ENCODE data around the gene FBXL16.

Gene FBXL16

DNA sequence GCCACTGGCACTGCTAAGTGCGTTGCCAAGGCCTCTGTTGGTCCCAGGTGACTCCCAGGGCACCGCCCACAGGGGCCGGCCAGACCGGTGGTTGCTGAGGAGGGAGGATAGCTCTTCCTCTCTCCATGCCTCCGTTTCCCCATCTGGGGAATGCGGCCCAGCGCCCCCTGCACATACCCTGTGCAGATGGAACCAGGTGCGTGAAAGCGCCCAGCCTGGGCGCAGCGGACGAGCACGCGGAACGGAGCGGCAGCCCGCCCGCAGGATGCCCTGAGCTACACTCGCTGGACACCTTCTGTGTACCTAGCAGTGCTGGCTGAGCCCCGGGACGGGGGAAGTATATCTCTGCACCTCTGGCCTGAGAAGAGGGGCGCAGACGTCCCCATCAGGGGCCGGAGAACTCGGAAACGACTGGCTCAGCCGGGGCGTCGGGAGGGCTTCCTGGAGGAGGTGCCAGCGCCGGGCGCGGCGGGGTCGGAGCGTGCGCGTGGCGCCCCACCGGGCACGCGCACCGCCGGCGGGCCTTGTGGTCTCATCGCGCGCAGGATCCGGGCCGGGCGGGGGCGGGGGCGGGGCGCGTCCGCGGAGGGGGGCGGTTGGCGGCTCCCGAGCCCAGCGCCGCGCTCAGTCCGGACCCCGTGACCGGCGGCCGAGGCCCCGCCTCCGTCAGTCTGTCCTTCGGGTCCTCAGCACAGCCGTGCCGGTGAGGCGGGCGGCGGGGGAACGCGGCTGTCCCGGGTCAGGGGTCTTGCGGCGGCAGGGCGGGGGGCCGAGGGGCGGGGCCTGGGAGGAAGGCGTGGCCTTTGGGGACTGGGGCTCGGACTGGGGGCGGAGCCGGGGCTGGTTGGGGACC is 21.1 kb upstream of the FBXL16 start, which contains the start of the genes CCDC78 and HAGHL:
TSS of gene CCDC78 (minus strand) at position 6 of the 853 bp plus-strand sequence. CDS start 76 bp downstream, outside the sequence.
TSS of gene HAGHL (plus strand) at position 669 of the 853 bp plus-strand sequence. CDS start 404 bp downstream, outside the sequence.
- DNase-seq: peak; percentile 74
- Histone ChIP-seq H3K79me2 (ENCODE audit: low read length) (peaks cover 6% of the 10 kb centered on the region; the same call in 1 of the 2 replicates), H2AFZ (ENCODE audit: low read length) (peak within 1 kb of the TSS; percentile 80), H3K27me3 (replicated peaks; ENCODE audit: insufficient read depth, low read length) (no peaks in the 10 kb centered on the region), H3K36me3 (replicated peaks; ENCODE audit: insufficient read depth, low read length) (no peaks in the 10 kb centered on the region), H4K20me1 (ENCODE audit: insufficient read depth, low read length) (no peaks in the 10 kb centered on the region), H3K9me3 (replicated peaks; ENCODE audit: insufficient read depth, low read length) (no peaks in the 10 kb centered on the region), H3K9ac (ENCODE audit: low read length) (peak within 1 kb of the TSS; percentile 85), H3K4me1 (ENCODE audit: low read length) (peaks cover 3% of the 10 kb centered on the region), H3K4me3 (ENCODE audit: low read length) (peak within 1 kb of the TSS; percentile 96), H3K4me2 (ENCODE audit: low read depth, low read length) (peak within 1 kb of the TSS; percentile 100), H3K9me2 (replicated peaks; ENCODE audit: insufficient read depth, low read length) (no peaks in the 10 kb centered on the region), H3F3A (ENCODE audit: insufficient read depth, low read length) (peaks cover 13% of the 10 kb centered on the region; the same call in 1 of the 2 replicates), H3K27ac (ENCODE audit: low read length) (peak within 1 kb of the TSS; percentile 43; the same call in 1 of the 2 replicates)
- no peak for TF ChIP-seq EZH2phosphoT487 (IDR thresholded peaks at IDR 0.05; ENCODE audit: low read length)
- no peak for TF ChIP-seq EZH2 (optimal IDR thresholded peaks at IDR 0.05; ENCODE audit: low read depth, low read length)
- TF ChIP-seq, protein P1, sequence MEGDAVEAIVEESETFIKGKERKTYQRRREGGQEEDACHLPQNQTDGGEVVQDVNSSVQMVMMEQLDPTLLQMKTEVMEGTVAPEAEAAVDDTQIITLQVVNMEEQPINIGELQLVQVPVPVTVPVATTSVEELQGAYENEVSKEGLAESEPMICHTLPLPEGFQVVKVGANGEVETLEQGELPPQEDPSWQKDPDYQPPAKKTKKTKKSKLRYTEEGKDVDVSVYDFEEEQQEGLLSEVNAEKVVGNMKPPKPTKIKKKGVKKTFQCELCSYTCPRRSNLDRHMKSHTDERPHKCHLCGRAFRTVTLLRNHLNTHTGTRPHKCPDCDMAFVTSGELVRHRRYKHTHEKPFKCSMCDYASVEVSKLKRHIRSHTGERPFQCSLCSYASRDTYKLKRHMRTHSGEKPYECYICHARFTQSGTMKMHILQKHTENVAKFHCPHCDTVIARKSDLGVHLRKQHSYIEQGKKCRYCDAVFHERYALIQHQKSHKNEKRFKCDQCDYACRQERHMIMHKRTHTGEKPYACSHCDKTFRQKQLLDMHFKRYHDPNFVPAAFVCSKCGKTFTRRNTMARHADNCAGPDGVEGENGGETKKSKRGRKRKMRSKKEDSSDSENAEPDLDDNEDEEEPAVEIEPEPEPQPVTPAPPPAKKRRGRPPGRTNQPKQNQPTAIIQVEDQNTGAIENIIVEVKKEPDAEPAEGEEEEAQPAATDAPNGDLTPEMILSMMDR (IDR thresholded peaks at IDR 0.05; ENCODE audit: low read length): no peak

DNA sequence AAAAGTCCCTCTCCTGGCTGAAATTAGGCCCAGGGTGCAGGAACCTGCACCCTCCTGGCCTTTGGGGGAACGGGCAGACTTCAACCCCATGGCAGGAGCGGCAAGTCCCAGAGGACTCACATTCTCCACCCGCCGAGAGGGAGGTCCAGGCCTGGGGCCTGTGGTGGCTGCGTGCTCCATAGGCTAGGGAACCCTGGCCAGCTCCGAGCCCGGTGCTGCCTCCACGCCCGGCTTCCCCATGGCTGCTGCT is 20.5 kb upstream of the FBXL16 start:
- peaks cover 13% of the 10 kb centered on the region; the same call in 1 of the 2 replicates for H3F3A ChIP-seq (ENCODE audit: insufficient read depth, low read length)
- no peaks in the 10 kb centered on the region for H3K36me3 ChIP-seq (replicated peaks; ENCODE audit: insufficient read depth, low read length)
- H4K20me1 ChIP-seq (ENCODE audit: insufficient read depth, low read length): no peaks in the 10 kb centered on the region
- peaks cover 9% of the 10 kb centered on the region; the same call in 1 of the 2 replicates for H3K79me2 ChIP-seq (ENCODE audit: low read length)
- peak overlapping the region; percentile 96 for H3K4me2 ChIP-seq (ENCODE audit: low read depth, low read length)
- no peaks in the 10 kb centered on the region for H3K9me2 ChIP-seq (replicated peaks; ENCODE audit: insufficient read depth, low read length)
- peaks cover 5% of the 10 kb centered on the region for H3K4me1 ChIP-seq (ENCODE audit: low read length)
- no peaks in the 10 kb centered on the region for H3K27me3 ChIP-seq (replicated peaks; ENCODE audit: insufficient read depth, low read length)
- DNase-seq: no peak
- H3K9ac ChIP-seq (ENCODE audit: low read length): peak overlapping the region; percentile 20; the same call in 1 of the 2 replicates
- no peak overlapping the region for H3K27ac ChIP-seq (ENCODE audit: low read length)
- no peak for TF ChIP-seq EZH2 (optimal IDR thresholded peaks at IDR 0.05; ENCODE audit: low read depth, low read length)
- TF ChIP-seq EZH2phosphoT487 (IDR thresholded peaks at IDR 0.05; ENCODE audit: low read length): no peak
- TF ChIP-seq, protein P1 (IDR thresholded peaks at IDR 0.05; ENCODE audit: low read length): no peak
- peak overlapping the region; percentile 61; the same call in 1 of the 2 replicates for H2AFZ ChIP-seq (ENCODE audit: low read length)
- H3K9me3 ChIP-seq (replicated peaks; ENCODE audit: insufficient read depth, low read length): no peaks in the 10 kb centered on the region
- peak overlapping the region; percentile 58 for H3K4me3 ChIP-seq (ENCODE audit: low read length)

DNA sequence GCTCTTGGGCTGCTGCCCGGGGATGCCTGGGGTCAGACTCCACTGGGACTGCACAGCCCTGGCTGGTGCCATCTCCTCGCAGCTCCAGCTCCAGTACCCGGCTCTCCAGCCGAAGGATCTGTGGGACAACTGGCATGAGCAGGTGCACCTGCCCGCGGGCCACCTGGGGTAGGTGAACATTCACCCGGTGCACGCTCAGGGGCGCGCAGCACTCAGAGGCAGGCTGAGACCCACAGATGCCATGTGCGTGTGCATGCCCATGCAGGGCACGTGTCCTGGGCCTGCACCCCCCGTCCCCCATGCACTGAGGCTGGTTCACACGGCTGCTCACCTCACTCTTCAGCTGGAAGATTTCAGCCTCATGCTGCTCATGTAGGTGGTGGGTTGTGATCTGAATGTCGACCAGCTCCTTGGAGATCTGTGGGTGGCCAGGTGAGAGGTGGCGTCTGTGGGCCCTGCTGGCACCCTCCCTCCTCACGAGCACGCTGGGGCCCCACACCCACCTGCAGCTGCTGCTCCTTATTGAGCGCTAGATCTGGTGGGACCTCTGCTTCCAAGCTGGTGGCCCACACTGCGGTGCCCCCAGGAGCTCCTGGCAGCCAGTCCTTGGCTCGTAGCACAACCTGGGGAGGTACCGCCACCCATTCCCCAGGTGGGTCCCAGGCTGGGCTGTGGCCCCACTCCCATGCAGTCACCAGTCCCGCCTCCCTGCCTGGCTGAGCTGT is 20.0 kb upstream of the FBXL16 start:
- peak overlapping the region; percentile 96; the same call in 1 of the 2 replicates for H3K4me2 ChIP-seq (ENCODE audit: low read depth, low read length)
- peaks cover 5% of the 10 kb centered on the region for H3K4me1 ChIP-seq (ENCODE audit: low read length)
- no peak overlapping the region for H2AFZ ChIP-seq (ENCODE audit: low read length)
- H4K20me1 ChIP-seq (ENCODE audit: insufficient read depth, low read length): no peaks in the 10 kb centered on the region
- H3K27ac ChIP-seq (ENCODE audit: low read length): no peak overlapping the region
- H3K9me2 ChIP-seq (replicated peaks; ENCODE audit: insufficient read depth, low read length): no peaks in the 10 kb centered on the region
- no peak for TF ChIP-seq EZH2phosphoT487 (IDR thresholded peaks at IDR 0.05; ENCODE audit: low read length)
- TF ChIP-seq, protein P1 (IDR thresholded peaks at IDR 0.05; ENCODE audit: low read length): no peak
- no peak for TF ChIP-seq EZH2 (optimal IDR thresholded peaks at IDR 0.05; ENCODE audit: low read depth, low read length)
- H3K79me2 ChIP-seq (ENCODE audit: low read length): peaks cover 9% of the 10 kb centered on the region; the same call in 1 of the 2 replicates
- H3K9me3 ChIP-seq (replicated peaks; ENCODE audit: insufficient read depth, low read length): no peaks in the 10 kb centered on the region
- H3K36me3 ChIP-seq (replicated peaks; ENCODE audit: insufficient read depth, low read length): no peaks in the 10 kb centered on the region
- H3K27me3 ChIP-seq (replicated peaks; ENCODE audit: insufficient read depth, low read length): no peaks in the 10 kb centered on the region
- no peak overlapping the region for H3K4me3 ChIP-seq (ENCODE audit: low read length)
- no peak for DNase-seq
- no peak overlapping the region for H3K9ac ChIP-seq (ENCODE audit: low read length)
- peaks cover 16% of the 10 kb centered on the region; the same call in 1 of the 2 replicates for H3F3A ChIP-seq (ENCODE audit: insufficient read depth, low read length)
